ENCODE data around the gene TMOD3.

GRCh38 chr15:51955504-51955903 is 126.1 kb downstream of the TMOD3 start:
- no peak for TF ChIP-seq CTCF (IDR thresholded peaks at IDR 0.05; ENCODE audit: extremely low read depth in 1 of 2, insufficient read depth in 1 of 2, low read depth in 1 of 2, low read length in 2 of 2)
- no peak for TF ChIP-seq POLR2A (IDR thresholded peaks at IDR 0.05; ENCODE audit: low read depth, low read length)
- no peak for TF ChIP-seq EZH2 (IDR thresholded peaks at IDR 0.05; ENCODE audit: borderline replicate concordance, low read depth, low read length, severe bottlenecking)
- TF ChIP-seq MAX (IDR thresholded peaks at IDR 0.05; ENCODE audit: insufficient read depth, insufficient read length), result no peak
- TF ChIP-seq GATA2 (IDR thresholded peaks at IDR 0.05; ENCODE audit: insufficient read depth, insufficient read length, low read depth, low read length), result no peak
